Neuron (in vitro differentiated cells): ENCODE data around the gene PODXL.

Experiments
- H2AFZ ChIP-seq: one replicate; pipeline ENCODE4 v1.6.1; 2013; ENCODE audit warnings: low read depth, mild to moderate bottlenecking, inconsistent platforms, low read length, moderate library complexity
- H3K27me3 ChIP-seq: one replicate; pipeline ENCODE4 v1.6.1; 2013; ENCODE audit warnings: low read length; ENCODE audit not compliant: insufficient read depth
- H3K36me3 ChIP-seq: one replicate; pipeline ENCODE4 v1.6.1; 2013; ENCODE audit warnings: low read length; ENCODE audit not compliant: insufficient read depth
- H3K4me1 ChIP-seq: one replicate; pipeline ENCODE4 v1.6.1; 2013; ENCODE audit warnings: low read length; ENCODE audit not compliant: insufficient read depth
- H3K4me3 ChIP-seq: 2 replicates; pipeline ENCODE4 v1.5.1; 2013; ENCODE audit warnings: mild to moderate bottlenecking, low read length, moderate library complexity
- H3K9me3 ChIP-seq: one replicate; pipeline ENCODE4 v1.6.1; 2013; ENCODE audit warnings: low read length

Gene PODXL

GRCh38 chr7:131543298-131543697 is 13.1 kb downstream of the PODXL start:
- Histone ChIP-seq H3K4me1 (peaks cover 16% of the 10 kb centered on the region), H3K9me3 (no peaks in the 10 kb centered on the region), H3K36me3 (peaks cover 30% of the 10 kb centered on the region), H2AFZ (no peak overlapping the region), H3K4me3 (no peak overlapping the region), H3K27me3 (no peaks in the 10 kb centered on the region)

GRCh38 chr7:131540491-131541162 is 15.8 kb downstream of the PODXL start:
- no peak overlapping the region for H3K4me3 ChIP-seq
- no peaks in the 10 kb centered on the region for H3K9me3 ChIP-seq
- no peaks in the 10 kb centered on the region for H3K27me3 ChIP-seq
- no peak overlapping the region for H2AFZ ChIP-seq
- H3K4me1 ChIP-seq = peaks cover 10% of the 10 kb centered on the region
- peaks cover 28% of the 10 kb centered on the region for H3K36me3 ChIP-seq

- no peaks in the 10 kb centered on the region for H3K9me3 ChIP-seq
- no peaks in the 10 kb centered on the region for H3K4me1 ChIP-seq
- no peaks in the 10 kb centered on the region for H3K27me3 ChIP-seq
- H3K36me3 ChIP-seq = peaks cover 34% of the 10 kb centered on the region
- H3K4me3 ChIP-seq = no peak overlapping the region
- no peak overlapping the region for H2AFZ ChIP-seq
Observed at GRCh38 chr7:131538813-131539179, 17.6 kb downstream of the PODXL start.

- no peaks in the 10 kb centered on the region for H3K27me3 ChIP-seq
- H3K4me1 ChIP-seq = no peaks in the 10 kb centered on the region
- no peaks in the 10 kb centered on the region for H3K9me3 ChIP-seq
- no peak overlapping the region for H3K4me3 ChIP-seq
- H2AFZ ChIP-seq = no peak overlapping the region
- H3K36me3 ChIP-seq = peaks cover 33% of the 10 kb centered on the region
Observed at GRCh38 chr7:131538071-131538812, 18.2 kb downstream of the PODXL start.

DNA sequence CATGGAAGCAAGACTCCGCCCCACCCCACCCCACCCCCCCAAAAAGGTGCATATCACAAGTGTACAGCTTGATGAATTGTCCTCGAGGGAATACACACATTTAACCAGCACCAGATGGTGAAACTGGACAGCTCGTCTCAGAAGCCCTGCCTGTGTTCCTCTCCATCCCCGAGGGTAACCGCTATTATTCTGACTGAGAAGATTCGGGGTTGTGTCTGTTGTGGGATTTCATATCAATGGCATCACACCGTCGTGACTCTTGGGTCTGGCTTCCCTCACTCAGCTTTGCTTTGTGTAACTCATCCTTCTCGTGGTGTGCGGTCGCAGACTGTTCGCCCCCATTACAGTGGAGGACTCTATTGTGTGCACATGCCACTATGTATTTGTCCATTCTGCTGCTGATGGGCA is 18.9 kb downstream of the PODXL start:
- Histone ChIP-seq H2AFZ (no peak overlapping the region), H3K9me3 (no peaks in the 10 kb centered on the region), H3K4me3 (no peak overlapping the region), H3K36me3 (peaks cover 37% of the 10 kb centered on the region), H3K4me1 (no peaks in the 10 kb centered on the region), H3K27me3 (no peaks in the 10 kb centered on the region)

DNA sequence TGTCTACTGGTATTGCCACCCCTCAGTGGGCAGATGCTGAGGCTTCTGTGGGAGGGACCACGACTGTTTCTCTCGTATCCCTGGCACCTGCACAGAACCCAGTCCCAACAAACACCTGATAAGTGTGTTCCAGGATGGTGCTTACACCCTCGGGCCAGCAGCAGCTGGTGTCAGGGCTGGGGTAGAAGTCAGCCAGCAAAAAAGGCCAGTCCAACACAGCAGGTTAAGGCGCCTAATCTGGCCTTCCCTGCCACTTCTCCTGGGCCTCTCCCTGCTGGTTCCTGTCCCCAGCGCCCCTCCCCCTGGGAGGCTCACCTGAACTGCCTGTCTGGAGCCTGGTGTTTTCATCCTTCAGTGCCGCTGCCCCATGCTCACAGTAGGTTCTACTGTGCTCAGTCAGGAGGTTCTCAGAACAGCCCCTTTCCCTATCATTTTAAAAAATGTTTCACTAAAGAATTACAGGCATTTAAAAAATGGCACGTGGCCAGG is 20.0 kb downstream of the PODXL start:
- Histone ChIP-seq H3K9me3 (peaks cover 2% of the 10 kb centered on the region), H3K4me1 (no peaks in the 10 kb centered on the region), H3K4me3 (no peak overlapping the region), H2AFZ (no peak overlapping the region), H3K36me3 (peaks cover 40% of the 10 kb centered on the region), H3K27me3 (no peaks in the 10 kb centered on the region)

DNA sequence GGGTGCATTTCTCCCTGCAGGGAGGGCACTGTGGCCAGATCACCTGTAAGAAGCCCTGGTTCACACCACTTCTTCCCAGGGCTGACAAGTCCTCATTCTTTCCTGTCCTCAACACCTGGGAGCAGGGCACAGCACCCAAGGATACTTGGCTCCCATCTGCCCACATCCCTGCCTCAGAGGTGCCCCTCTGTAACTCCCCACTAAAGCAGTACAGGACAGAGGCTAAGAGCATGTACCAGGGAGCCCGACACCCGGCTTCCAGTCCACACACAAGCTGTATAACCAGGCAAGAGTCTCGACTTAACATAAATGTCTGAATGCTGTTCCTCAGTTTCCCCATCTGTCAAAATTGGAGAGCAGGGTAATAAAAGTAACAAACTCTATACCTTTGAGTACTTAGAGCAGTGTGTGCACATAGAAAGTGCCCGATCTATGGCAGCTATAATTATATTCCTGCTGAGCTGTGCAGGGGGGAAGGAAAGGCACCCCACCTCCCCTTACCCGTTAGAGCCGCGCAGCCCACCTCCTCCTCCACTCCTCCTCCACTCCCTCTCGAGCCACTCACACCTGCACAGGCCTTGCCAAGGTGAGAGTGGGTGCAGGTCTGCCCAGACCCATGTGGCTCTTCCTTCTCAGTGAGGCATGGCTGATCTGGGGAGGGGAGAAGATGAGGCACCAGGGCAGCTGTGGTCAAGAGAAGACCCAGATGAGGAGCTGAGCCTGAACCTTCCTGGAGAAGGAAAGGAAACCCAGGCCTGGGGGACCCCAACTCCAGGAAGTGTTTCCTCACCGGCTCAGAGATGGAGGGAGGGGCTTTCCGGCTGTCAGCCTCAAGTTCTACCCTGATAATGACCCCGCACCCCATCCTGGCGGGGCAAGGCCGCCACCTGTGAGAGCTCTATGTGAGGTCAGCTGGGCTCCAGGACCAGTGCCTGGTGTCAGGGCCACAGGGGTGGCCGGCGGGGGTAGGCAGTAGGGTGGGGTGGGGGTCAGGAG is 22.6 kb downstream of the PODXL start:
- H3K36me3 ChIP-seq = peaks cover 29% of the 10 kb centered on the region
- H3K4me3 ChIP-seq = no peak overlapping the region
- no peaks in the 10 kb centered on the region for H3K27me3 ChIP-seq
- H3K4me1 ChIP-seq = peaks cover 7% of the 10 kb centered on the region
- H3K9me3 ChIP-seq = peaks cover 4% of the 10 kb centered on the region
- no peak overlapping the region for H2AFZ ChIP-seq

GRCh38 chr7:131533151-131533559 is 23.3 kb downstream of the PODXL start:
- H3K36me3 ChIP-seq = peaks cover 31% of the 10 kb centered on the region
- no peaks in the 10 kb centered on the region for H3K27me3 ChIP-seq
- H2AFZ ChIP-seq = no peak overlapping the region
- H3K4me1 ChIP-seq = peaks cover 7% of the 10 kb centered on the region
- H3K4me3 ChIP-seq = no peak overlapping the region
- peaks cover 4% of the 10 kb centered on the region for H3K9me3 ChIP-seq

DNA sequence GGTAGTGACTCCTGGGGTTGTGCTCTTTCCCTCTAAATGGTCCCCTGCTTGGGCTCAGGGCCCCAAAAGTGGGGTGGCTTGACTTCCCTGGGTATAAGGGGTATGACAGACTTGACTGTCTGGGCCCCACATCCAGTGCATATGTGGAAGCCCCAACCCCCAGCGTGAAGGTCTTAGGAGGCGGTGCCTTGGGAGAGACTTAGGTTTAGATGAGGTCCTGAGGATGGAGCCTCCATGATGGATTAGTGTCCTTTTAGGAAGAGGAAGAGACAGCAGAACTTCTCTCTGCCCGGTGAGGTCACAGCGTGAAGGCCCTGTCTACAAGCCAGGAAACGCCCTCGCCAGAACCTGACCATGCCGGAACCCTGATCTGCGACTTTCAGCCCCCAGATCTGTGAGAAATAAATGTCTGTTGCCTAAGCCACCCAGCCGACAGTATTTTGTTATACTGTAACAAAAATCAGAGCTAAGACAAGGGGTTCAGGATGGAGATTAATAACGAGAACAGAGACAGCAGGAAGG is 23.8 kb downstream of the PODXL start:
- no peaks in the 10 kb centered on the region for H3K27me3 ChIP-seq
- no peak overlapping the region for H2AFZ ChIP-seq
- peaks cover 4% of the 10 kb centered on the region for H3K9me3 ChIP-seq
- peaks cover 28% of the 10 kb centered on the region for H3K36me3 ChIP-seq
- peaks cover 7% of the 10 kb centered on the region for H3K4me1 ChIP-seq
- H3K4me3 ChIP-seq = no peak overlapping the region

DNA sequence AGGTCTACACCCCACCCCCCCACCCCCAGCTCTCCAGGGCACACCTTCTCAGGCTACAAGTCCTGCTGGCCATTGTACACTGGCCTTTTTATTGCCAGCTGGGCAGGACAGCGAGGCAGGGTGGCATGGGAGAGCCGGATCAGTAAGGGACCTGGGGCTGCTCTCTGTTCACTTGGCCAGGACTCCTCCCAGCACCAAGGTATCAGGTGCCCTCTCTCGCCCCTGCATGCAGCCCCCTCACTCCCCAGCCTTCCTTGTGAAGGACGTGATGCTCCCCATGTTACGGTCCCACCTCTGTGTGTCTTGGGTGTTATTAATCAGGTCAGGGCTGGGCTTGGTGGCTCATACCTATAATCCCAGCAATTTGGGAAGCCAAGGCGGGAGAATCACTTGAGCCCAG is 26.3 kb downstream of the PODXL start:
- H3K36me3 ChIP-seq = peaks cover 23% of the 10 kb centered on the region
- peaks cover 7% of the 10 kb centered on the region for H3K4me1 ChIP-seq
- H2AFZ ChIP-seq = no peak overlapping the region
- no peaks in the 10 kb centered on the region for H3K27me3 ChIP-seq
- H3K9me3 ChIP-seq = peaks cover 4% of the 10 kb centered on the region
- no peak overlapping the region for H3K4me3 ChIP-seq

GRCh38 chr7:131529617-131530016 is 26.8 kb downstream of the PODXL start:
- Histone ChIP-seq H3K9me3 (peaks cover 4% of the 10 kb centered on the region), H3K4me1 (peaks cover 7% of the 10 kb centered on the region), H2AFZ (no peak overlapping the region), H3K36me3 (peaks cover 23% of the 10 kb centered on the region), H3K27me3 (no peaks in the 10 kb centered on the region), H3K4me3 (no peak overlapping the region)

GRCh38 chr7:131529179-131529578 is 27.2 kb downstream of the PODXL start:
- no peak overlapping the region for H3K4me3 ChIP-seq
- H3K4me1 ChIP-seq = peaks cover 7% of the 10 kb centered on the region

More at GRCh38 chr7:131529179-131529578, 27.2 kb downstream of the PODXL start:
- H2AFZ ChIP-seq = no peak overlapping the region
- no peaks in the 10 kb centered on the region for H3K27me3 ChIP-seq
- H3K36me3 ChIP-seq = peaks cover 23% of the 10 kb centered on the region
- H3K9me3 ChIP-seq = peaks cover 4% of the 10 kb centered on the region
